ENCODE results near the gene MBNL2.

Gene MBNL2

DNA sequence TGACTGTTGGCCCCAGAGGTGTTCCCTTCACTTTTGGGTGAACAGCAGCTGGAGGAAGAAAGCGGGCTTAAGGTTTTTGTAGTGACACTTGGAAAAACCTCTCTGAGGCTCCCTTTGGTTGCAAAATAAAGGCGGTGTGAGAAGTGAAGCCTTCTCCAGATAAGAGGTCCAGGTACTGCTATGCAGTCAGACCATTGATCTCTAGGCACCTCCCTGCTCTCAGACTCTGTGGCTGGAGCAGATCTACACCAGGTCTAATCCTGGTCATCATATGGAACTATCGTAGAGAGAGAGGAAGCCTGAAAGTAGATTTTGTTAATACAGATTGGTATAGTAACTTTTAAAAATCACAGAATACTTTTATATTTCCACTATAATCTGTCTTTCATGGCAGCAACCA is 47.5 kb downstream of the MBNL2 start:
- Histone ChIP-seq H3K36me3 (ENCODE audit: control insufficient read depth in 4 of 4, insufficient read depth in 4 of 4, low read length in 3 of 4) (peaks cover 0 to 10% (median 3%) of the 10 kb centered on the region in 4 experiments), H3K27me3 (replicated peaks in 2 of 5; ENCODE audit: control insufficient read depth in 4 of 5, insufficient read depth in 5 of 5, low read length in 4 of 5) (no peaks in the 10 kb centered on the region), H3K4me1 (ENCODE audit: control extremely low read depth in 1 of 4, control insufficient read depth in 4 of 4, insufficient read depth in 4 of 4, low read length in 3 of 4) (no peaks in the 10 kb centered on the region), H3K27ac (ENCODE audit: insufficient read depth in 1 of 2, low read depth in 1 of 2, low read length in 2 of 2, poor library complexity in 1 of 2, severe bottlenecking in 2 of 2) (no peak overlapping the region), H3K9me3 (ENCODE audit: control extremely low read depth in 1 of 5, control insufficient read depth in 4 of 5, insufficient read depth in 2 of 5, low read depth in 1 of 5, low read length in 4 of 5) (no peaks in the 10 kb centered on the region), H3K4me3 (ENCODE audit: control insufficient read depth in 1 of 7, extremely low read depth in 1 of 7, insufficient read depth in 4 of 7, low read depth in 2 of 7, low read length in 6 of 7) (no peak overlapping the region)
- CTCF ChIA-PET, result no interaction called here
- DNase-seq, result no peak
- POLR2A ChIA-PET, result no interaction called here
- 100% methylated on average over 2 of the region's 3 CpGs for WGBS (ENCODE audit: insufficient coverage)

GRCh38 chr13:97272526-97272925 is 50.4 kb downstream of the MBNL2 start:
- no peaks in the 10 kb centered on the region for H3K4me1 ChIP-seq (ENCODE audit: control extremely low read depth in 1 of 4, control insufficient read depth in 4 of 4, insufficient read depth in 4 of 4, low read length in 3 of 4)
- no peaks in the 10 kb centered on the region for H3K9me3 ChIP-seq (ENCODE audit: control extremely low read depth in 1 of 5, control insufficient read depth in 4 of 5, insufficient read depth in 2 of 5, low read depth in 1 of 5, low read length in 4 of 5)
- H3K36me3 ChIP-seq (ENCODE audit: control insufficient read depth in 4 of 4, insufficient read depth in 4 of 4, low read length in 3 of 4), result peaks cover 6 to 14% (median 11%) of the 10 kb centered on the region in 4 experiments
- H3K4me3 ChIP-seq (ENCODE audit: control insufficient read depth in 1 of 7, extremely low read depth in 1 of 7, insufficient read depth in 4 of 7, low read depth in 2 of 7, low read length in 6 of 7), result no peak overlapping the region
- no CpG with 5 or more reads among the region's 1 CpG for WGBS (ENCODE audit: insufficient coverage)
- POLR2A ChIA-PET, result no interaction called here
- H3K27me3 ChIP-seq (replicated peaks in 2 of 5; ENCODE audit: control insufficient read depth in 4 of 5, insufficient read depth in 5 of 5, low read length in 4 of 5), result no peaks in the 10 kb centered on the region
- no peak overlapping the region for H3K27ac ChIP-seq (ENCODE audit: insufficient read depth in 1 of 2, low read depth in 1 of 2, low read length in 2 of 2, poor library complexity in 1 of 2, severe bottlenecking in 2 of 2)
- DNase-seq, result no peak
- CTCF ChIA-PET, result interaction anchor here (1.0 kb wide), 1 partner anchor 23 kb away, joined by 3 read pairs; no protein-coding TSS in a partner anchor

GRCh38 chr13:97273341-97273831 is 51.3 kb downstream of the MBNL2 start:
- WGBS (ENCODE audit: insufficient coverage), result no CpG with 5 or more reads among the region's 5 CpGs
- CTCF ChIA-PET, result interaction anchor here (1.3 kb wide), 1 partner anchor 163 kb away, joined by 3 read pairs; no protein-coding TSS in a partner anchor
- Histone ChIP-seq H3K9me3 (ENCODE audit: control extremely low read depth in 1 of 5, control insufficient read depth in 4 of 5, insufficient read depth in 2 of 5, low read depth in 1 of 5, low read length in 4 of 5) (no peaks in the 10 kb centered on the region), H3K27me3 (replicated peaks in 2 of 5; ENCODE audit: control insufficient read depth in 4 of 5, insufficient read depth in 5 of 5, low read length in 4 of 5) (no peaks in the 10 kb centered on the region), H3K4me3 (ENCODE audit: control insufficient read depth in 1 of 7, extremely low read depth in 1 of 7, insufficient read depth in 4 of 7, low read depth in 2 of 7, low read length in 6 of 7) (no peak overlapping the region), H3K4me1 (ENCODE audit: control extremely low read depth in 1 of 4, control insufficient read depth in 4 of 4, insufficient read depth in 4 of 4, low read length in 3 of 4) (no peaks in the 10 kb centered on the region), H3K36me3 (ENCODE audit: control insufficient read depth in 4 of 4, insufficient read depth in 4 of 4, low read length in 3 of 4) (peaks cover 6 to 12% (median 8%) of the 10 kb centered on the region in 4 experiments), H3K27ac (ENCODE audit: insufficient read depth in 1 of 2, low read depth in 1 of 2, low read length in 2 of 2, poor library complexity in 1 of 2, severe bottlenecking in 2 of 2) (no peak overlapping the region)
- POLR2A ChIA-PET, result no interaction called here
- no peak for DNase-seq

DNA sequence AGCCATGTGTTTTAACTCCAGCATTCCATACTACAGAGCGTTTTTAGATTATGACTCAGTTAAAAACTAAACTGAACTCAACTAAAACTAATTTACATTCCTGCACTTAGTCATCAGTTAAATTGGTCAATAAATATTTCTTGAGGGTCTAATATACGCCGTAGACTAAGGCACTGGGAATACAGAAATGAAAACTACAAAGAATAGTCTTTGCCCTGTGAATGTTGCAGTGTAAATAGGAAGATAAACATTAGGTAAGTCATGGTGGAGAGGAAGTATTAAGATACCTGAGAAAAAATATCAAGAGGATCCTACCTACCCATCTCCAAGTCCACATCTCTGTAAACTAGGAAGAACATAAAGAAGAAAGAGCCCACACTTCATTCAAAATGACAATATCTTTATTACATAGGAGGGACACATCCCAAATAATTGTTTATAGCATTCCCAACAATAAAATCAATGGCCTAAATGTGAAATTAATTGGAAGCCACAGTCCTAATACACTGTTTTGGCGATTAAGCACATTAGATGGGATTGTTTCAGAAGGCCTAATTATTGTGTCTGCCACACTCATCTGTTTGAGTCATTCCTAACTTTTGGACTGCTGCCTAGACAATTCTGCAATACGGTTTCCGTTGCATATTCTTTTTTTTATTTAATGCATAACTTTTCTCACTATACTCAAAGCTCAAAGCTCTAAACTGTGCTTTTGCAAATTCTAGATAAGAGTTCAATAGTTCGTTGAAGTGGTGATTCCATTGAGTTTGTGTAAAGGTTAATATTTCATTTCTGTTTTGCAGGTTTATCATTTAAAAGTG is 52.9 kb downstream of the MBNL2 start:
- no peaks in the 10 kb centered on the region for H3K27me3 ChIP-seq (replicated peaks in 2 of 5; ENCODE audit: control insufficient read depth in 4 of 5, insufficient read depth in 5 of 5, low read length in 4 of 5)
- peaks cover 5 to 12% (median 8%) of the 10 kb centered on the region in 4 experiments for H3K36me3 ChIP-seq (ENCODE audit: control insufficient read depth in 4 of 4, insufficient read depth in 4 of 4, low read length in 3 of 4)
- no peaks in the 10 kb centered on the region for H3K9me3 ChIP-seq (ENCODE audit: control extremely low read depth in 1 of 5, control insufficient read depth in 4 of 5, insufficient read depth in 2 of 5, low read depth in 1 of 5, low read length in 4 of 5)
- H3K27ac ChIP-seq (ENCODE audit: insufficient read depth in 1 of 2, low read depth in 1 of 2, low read length in 2 of 2, poor library complexity in 1 of 2, severe bottlenecking in 2 of 2), result no peak overlapping the region
- WGBS (ENCODE audit: insufficient coverage), result 94% methylated on average over 2 of the region's 7 CpGs
- no peak for DNase-seq
- H3K4me3 ChIP-seq (ENCODE audit: control insufficient read depth in 1 of 7, extremely low read depth in 1 of 7, insufficient read depth in 4 of 7, low read depth in 2 of 7, low read length in 6 of 7), result no peak overlapping the region
- ChIA-PET POLR2A (no interaction called here), CTCF (interaction anchor here (1.3 kb wide), 1 partner anchor 165 kb away, joined by 3 read pairs; no protein-coding TSS in a partner anchor)
- H3K4me1 ChIP-seq (ENCODE audit: control extremely low read depth in 1 of 4, control insufficient read depth in 4 of 4, insufficient read depth in 4 of 4, low read length in 3 of 4), result no peaks in the 10 kb centered on the region

DNA sequence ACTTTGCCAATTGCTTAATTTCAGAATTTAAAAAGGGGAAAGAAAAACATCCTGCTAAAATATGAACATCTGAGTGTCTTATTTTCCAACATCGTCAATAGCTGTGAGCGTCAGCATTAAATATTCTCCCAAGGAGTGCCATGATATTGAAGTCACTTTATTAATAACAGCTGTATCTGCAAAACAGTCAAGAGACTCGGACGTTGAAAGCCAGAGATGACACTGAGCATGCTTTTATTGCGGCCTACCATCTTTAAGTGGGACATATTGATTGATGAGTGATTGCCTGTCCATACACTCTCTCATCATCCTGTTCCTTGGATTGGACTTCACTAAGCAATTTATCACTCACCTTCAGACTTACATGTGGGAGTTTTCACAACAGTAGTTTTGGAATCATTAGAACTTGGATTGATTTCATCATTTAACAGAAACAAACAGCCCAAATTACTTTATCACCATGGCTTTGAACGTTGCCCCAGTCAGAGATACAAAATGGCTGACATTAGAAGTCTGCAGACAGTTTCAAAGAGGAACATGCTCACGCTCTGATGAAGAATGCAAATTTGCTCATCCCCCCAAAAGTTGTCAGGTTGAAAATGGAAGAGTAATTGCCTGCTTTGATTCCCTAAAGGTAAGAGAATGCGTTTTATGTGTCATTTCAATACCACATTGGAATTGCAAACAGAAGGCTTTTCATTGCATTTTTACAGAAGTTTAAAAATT is 53.8 kb downstream of the MBNL2 start:
- Histone ChIP-seq H3K9me3 (ENCODE audit: control extremely low read depth in 1 of 5, control insufficient read depth in 4 of 5, insufficient read depth in 2 of 5, low read depth in 1 of 5, low read length in 4 of 5) (no peaks in the 10 kb centered on the region), H3K27ac (ENCODE audit: insufficient read depth in 1 of 2, low read depth in 1 of 2, low read length in 2 of 2, poor library complexity in 1 of 2, severe bottlenecking in 2 of 2) (no peak overlapping the region), H3K4me3 (ENCODE audit: control insufficient read depth in 1 of 7, extremely low read depth in 1 of 7, insufficient read depth in 4 of 7, low read depth in 2 of 7, low read length in 6 of 7) (no peak overlapping the region), H3K36me3 (ENCODE audit: control insufficient read depth in 4 of 4, insufficient read depth in 4 of 4, low read length in 3 of 4) (peaks cover 5 to 12% (median 8%) of the 10 kb centered on the region in 4 experiments), H3K4me1 (ENCODE audit: control extremely low read depth in 1 of 4, control insufficient read depth in 4 of 4, insufficient read depth in 4 of 4, low read length in 3 of 4) (no peaks in the 10 kb centered on the region), H3K27me3 (replicated peaks in 2 of 5; ENCODE audit: control insufficient read depth in 4 of 5, insufficient read depth in 5 of 5, low read length in 4 of 5) (no peaks in the 10 kb centered on the region)
- WGBS (ENCODE audit: insufficient coverage), result 100% methylated on average over 3 of the region's 8 CpGs
- POLR2A ChIA-PET, result no interaction called here
- no peak for DNase-seq
- CTCF ChIA-PET, result no interaction called here

GRCh38 chr13:97276862-97277269 is 54.7 kb downstream of the MBNL2 start:
- H3K27ac ChIP-seq (ENCODE audit: insufficient read depth in 1 of 2, low read depth in 1 of 2, low read length in 2 of 2, poor library complexity in 1 of 2, severe bottlenecking in 2 of 2), result no peak overlapping the region
- POLR2A ChIA-PET, result no interaction called here
- no peaks in the 10 kb centered on the region for H3K27me3 ChIP-seq (replicated peaks in 2 of 5; ENCODE audit: control insufficient read depth in 4 of 5, insufficient read depth in 5 of 5, low read length in 4 of 5)
- DNase-seq, result no peak
- H3K4me1 ChIP-seq (ENCODE audit: control extremely low read depth in 1 of 4, control insufficient read depth in 4 of 4, insufficient read depth in 4 of 4, low read length in 3 of 4), result no peaks in the 10 kb centered on the region
- H3K9me3 ChIP-seq (ENCODE audit: control extremely low read depth in 1 of 5, control insufficient read depth in 4 of 5, insufficient read depth in 2 of 5, low read depth in 1 of 5, low read length in 4 of 5), result no peaks in the 10 kb centered on the region
- no peak overlapping the region for H3K4me3 ChIP-seq (ENCODE audit: control insufficient read depth in 1 of 7, extremely low read depth in 1 of 7, insufficient read depth in 4 of 7, low read depth in 2 of 7, low read length in 6 of 7)
- H3K36me3 ChIP-seq (ENCODE audit: control insufficient read depth in 4 of 4, insufficient read depth in 4 of 4, low read length in 3 of 4), result peaks cover 5 to 12% (median 9%) of the 10 kb centered on the region in 4 experiments
- CTCF ChIA-PET, result interaction anchor here (1.2 kb wide), 1 partner anchor 167 kb away, joined by 3 read pairs; no protein-coding TSS in a partner anchor
- WGBS (ENCODE audit: insufficient coverage), result 100% methylated on average over 1 of the region's 2 CpGs
